Neural progenitor cell (in vitro differentiated cells): Measurements from ENCODE around the gene PTPA.

Experiments used
- EZH2 ChIP-seq: fragments of 200-600 bp; sonication (generic); IDR thresholded peaks from 2 replicates; pipeline ENCODE4 v1.6.1; 2017; ENCODE audit warnings: antibody characterized with exemption, mild to moderate bottlenecking, moderate library complexity
- EZH2phosphoT487 ChIP-seq: fragments of 200-600 bp; sonication (generic); IDR thresholded peaks from 2 replicates; pipeline ENCODE4 v1.6.1; 2017; ENCODE audit warnings: antibody characterized with exemption
- TF ChIP-seq, protein P1 (sequence below): fragments of 200-600 bp; sonication (generic); IDR thresholded peaks from 2 replicates; pipeline ENCODE4 v1.5.1; 2017; ENCODE audit warnings: antibody characterized with exemption, mild to moderate bottlenecking

DNA sequence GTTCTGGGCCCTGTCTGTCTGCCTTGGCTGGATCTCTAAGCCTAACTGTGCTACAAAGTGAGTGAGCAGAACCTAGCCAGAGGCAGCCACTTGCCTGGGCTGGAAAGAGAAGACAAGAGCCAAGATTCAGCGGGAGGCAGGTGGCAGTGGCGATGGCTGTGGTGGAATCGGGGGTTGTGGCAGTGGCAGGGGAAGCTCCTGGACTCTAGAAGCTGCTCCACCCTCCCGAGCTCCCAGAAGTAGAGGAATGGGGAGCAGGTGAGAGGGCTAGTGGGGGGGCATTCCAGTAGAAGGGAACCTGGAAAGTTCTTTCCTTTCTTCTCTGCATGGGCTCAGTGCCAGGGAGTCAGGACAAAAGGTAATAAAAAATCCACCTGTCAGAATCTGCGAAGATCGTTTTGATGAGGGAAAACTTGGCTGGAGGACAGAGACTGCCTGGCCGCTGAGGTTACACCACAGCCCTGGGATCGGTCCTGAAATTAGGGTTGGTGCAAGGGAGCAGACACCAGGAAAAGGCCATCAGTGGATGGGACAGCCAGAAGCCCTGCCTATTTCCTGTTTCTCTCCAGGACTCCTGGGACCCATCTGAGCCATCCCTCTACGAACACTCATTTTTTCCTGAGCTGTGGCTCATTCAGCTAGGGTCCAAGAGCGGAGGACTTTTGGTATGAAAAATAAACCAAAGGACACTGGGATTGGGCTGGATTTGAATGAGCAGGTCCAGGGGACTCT lies 2.2 kb upstream of the PTPA start:
- TF ChIP-seq, protein P1, sequence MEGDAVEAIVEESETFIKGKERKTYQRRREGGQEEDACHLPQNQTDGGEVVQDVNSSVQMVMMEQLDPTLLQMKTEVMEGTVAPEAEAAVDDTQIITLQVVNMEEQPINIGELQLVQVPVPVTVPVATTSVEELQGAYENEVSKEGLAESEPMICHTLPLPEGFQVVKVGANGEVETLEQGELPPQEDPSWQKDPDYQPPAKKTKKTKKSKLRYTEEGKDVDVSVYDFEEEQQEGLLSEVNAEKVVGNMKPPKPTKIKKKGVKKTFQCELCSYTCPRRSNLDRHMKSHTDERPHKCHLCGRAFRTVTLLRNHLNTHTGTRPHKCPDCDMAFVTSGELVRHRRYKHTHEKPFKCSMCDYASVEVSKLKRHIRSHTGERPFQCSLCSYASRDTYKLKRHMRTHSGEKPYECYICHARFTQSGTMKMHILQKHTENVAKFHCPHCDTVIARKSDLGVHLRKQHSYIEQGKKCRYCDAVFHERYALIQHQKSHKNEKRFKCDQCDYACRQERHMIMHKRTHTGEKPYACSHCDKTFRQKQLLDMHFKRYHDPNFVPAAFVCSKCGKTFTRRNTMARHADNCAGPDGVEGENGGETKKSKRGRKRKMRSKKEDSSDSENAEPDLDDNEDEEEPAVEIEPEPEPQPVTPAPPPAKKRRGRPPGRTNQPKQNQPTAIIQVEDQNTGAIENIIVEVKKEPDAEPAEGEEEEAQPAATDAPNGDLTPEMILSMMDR: no peak
- TF ChIP-seq EZH2: no peak
- TF ChIP-seq EZH2phosphoT487: no peak
